Coronary artery (tissue), 2 donors: ENCODE results near the gene TM7SF3.
A peak's percentile ranks its signal among the peaks of the same experiment; 100 is the strongest.

Source experiments
- DNase-seq: peaks from one replicate; pipeline ENCODE4 v3.0.0-alpha.2; 2017; ENCODE audit warnings: low spot score
- H3K27ac ChIP-seq, 2 donors: fragments of 200-600 bp; sonication (generic); one replicate each; pipeline ENCODE4 v1.5.1; 2016 to 2019
- H3K4me3 ChIP-seq: fragments of 200-600 bp; sonication (generic); 2 replicates; pipeline ENCODE4 v1.5.1; 2016; ENCODE audit warnings: mild to moderate bottlenecking, moderate library complexity
- TF ChIP-seq, protein P1 (sequence below): fragments of 200-600 bp; sonication (generic); IDR thresholded peaks from one replicate; pipeline ENCODE4 v1.5.1; 2019; ENCODE audit warnings: antibody characterized with exemption

Gene TM7SF3

GRCh38 chr12:26936559-26937442 lies 77.4 kb downstream of the TM7SF3 start:
- peak overlapping the region; percentile 93 to 98 for H3K27ac ChIP-seq
- H3K4me3 ChIP-seq, result peak overlapping the region; percentile 96
- DNase-seq, result no peak
- TF ChIP-seq, protein P1, sequence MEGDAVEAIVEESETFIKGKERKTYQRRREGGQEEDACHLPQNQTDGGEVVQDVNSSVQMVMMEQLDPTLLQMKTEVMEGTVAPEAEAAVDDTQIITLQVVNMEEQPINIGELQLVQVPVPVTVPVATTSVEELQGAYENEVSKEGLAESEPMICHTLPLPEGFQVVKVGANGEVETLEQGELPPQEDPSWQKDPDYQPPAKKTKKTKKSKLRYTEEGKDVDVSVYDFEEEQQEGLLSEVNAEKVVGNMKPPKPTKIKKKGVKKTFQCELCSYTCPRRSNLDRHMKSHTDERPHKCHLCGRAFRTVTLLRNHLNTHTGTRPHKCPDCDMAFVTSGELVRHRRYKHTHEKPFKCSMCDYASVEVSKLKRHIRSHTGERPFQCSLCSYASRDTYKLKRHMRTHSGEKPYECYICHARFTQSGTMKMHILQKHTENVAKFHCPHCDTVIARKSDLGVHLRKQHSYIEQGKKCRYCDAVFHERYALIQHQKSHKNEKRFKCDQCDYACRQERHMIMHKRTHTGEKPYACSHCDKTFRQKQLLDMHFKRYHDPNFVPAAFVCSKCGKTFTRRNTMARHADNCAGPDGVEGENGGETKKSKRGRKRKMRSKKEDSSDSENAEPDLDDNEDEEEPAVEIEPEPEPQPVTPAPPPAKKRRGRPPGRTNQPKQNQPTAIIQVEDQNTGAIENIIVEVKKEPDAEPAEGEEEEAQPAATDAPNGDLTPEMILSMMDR, result no peak

- H3K27ac ChIP-seq, result no peak overlapping the region
- no peak overlapping the region for H3K4me3 ChIP-seq
- no peak for DNase-seq
- TF ChIP-seq, protein P1, result no peak
Measured at GRCh38 chr12:26935636-26936378, 78.4 kb downstream of the TM7SF3 start.

DNA sequence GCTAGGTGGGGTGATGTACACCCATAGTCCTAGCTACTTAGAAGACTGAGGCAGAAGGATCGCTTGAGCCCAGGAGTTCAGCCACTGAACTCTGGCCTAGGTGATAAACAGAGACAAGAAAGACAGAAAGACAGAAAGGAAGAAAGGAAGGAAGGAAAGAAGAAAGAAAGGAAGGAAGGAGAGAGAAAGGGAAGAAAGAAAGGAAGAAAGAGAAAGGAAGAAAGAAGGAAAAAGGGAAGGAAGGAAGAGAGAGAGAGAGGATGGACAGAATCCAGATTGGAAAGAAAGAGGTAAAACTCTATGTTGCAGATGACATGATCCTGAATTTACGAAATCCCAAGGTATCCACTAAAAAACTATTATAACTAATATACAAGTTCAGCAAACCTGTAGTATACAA lies 84.6 kb downstream of the TM7SF3 start:
- TF ChIP-seq, protein P1, result no peak
- H3K4me3 ChIP-seq, result no peak overlapping the region
- no peak overlapping the region for H3K27ac ChIP-seq
- DNase-seq, result no peak

- no peak for DNase-seq
- TF ChIP-seq, protein P1, result no peak
- H3K27ac ChIP-seq, result no peak overlapping the region
- H3K4me3 ChIP-seq, result no peak overlapping the region
Measured at GRCh38 chr12:26928661-26929060, 85.5 kb downstream of the TM7SF3 start.
